HG02884 (cell line): ENCODE data around the gene ADGRB2.

ENCODE experiments used
- ATAC-seq: cut with Tn5 transposase; IDR thresholded peaks from one replicate; pipeline ENCODE4 v1.9.1; 2021; ENCODE audit warnings: mild to moderate bottlenecking, moderate library complexity; ENCODE audit not compliant: unreplicated experiment

ADGRB2 gene

GRCh38 chr1:31795096-31795675 lies 31.0 kb upstream of the ADGRB2 start:
- no peak for ATAC-seq

- ATAC-seq, result no peak
Observed at GRCh38 chr1:31793586-31794285, 29.6 kb upstream of the ADGRB2 start.

GRCh38 chr1:31793086-31793485 lies 28.9 kb upstream of the ADGRB2 start:
- no peak for ATAC-seq

- ATAC-seq, result no peak
Observed at GRCh38 chr1:31792541-31792940, 28.4 kb upstream of the ADGRB2 start.

- no peak for ATAC-seq
Observed at GRCh38 chr1:31792116-31792515, 28.0 kb upstream of the ADGRB2 start.

- no peak for ATAC-seq
Observed at GRCh38 chr1:31791131-31791858, 27.2 kb upstream of the ADGRB2 start.

GRCh38 chr1:31790641-31791091 lies 26.5 kb upstream of the ADGRB2 start:
- ATAC-seq, result no peak

- no peak for ATAC-seq
Observed at GRCh38 chr1:31790140-31790539, 26.0 kb upstream of the ADGRB2 start.

GRCh38 chr1:31789259-31790065 lies 25.3 kb upstream of the ADGRB2 start:
- ATAC-seq, result no peak

GRCh38 chr1:31788825-31789256 lies 24.7 kb upstream of the ADGRB2 start:
- ATAC-seq, result peak; percentile 14

GRCh38 chr1:31788138-31788824 lies 24.1 kb upstream of the ADGRB2 start:
- ATAC-seq, result peak; percentile 61

- ATAC-seq, result no peak
Observed at GRCh38 chr1:31787786-31788137, 23.6 kb upstream of the ADGRB2 start.

- ATAC-seq, result no peak
Observed at GRCh38 chr1:31787261-31787660, 23.1 kb upstream of the ADGRB2 start.

- no peak for ATAC-seq
Observed at GRCh38 chr1:31786366-31787060, 22.4 kb upstream of the ADGRB2 start.

- ATAC-seq, result no peak
Observed at GRCh38 chr1:31785947-31786290, 21.8 kb upstream of the ADGRB2 start.

- ATAC-seq, result no peak
Observed at GRCh38 chr1:31785020-31785946, 21.1 kb upstream of the ADGRB2 start.

- ATAC-seq, result no peak
Observed at GRCh38 chr1:31784356-31785019, 20.3 kb upstream of the ADGRB2 start.

- ATAC-seq, result no peak
Observed at GRCh38 chr1:31783846-31784245, 19.7 kb upstream of the ADGRB2 start.
